Upper lobe of left lung (tissue), 6 donors: ENCODE data around the gene TP73. TPM values are rescaled to one million over a fixed set of nuclear protein-coding genes. Genes with fewer than 3 reads are reported as not detected.

Experiments
- ATAC-seq, 2 donors: fragments of 200-7000 bp; cut with Tn5 transposase; one replicate each; pipeline ENCODE4 v1.9.1; 2022; ENCODE audit warnings: mild to moderate bottlenecking in 2 of 2, moderate library complexity in 2 of 2; ENCODE audit not compliant: low FRiP score in 2 of 2
- DNase-seq, 2 donors: peaks; one replicate each; pipeline ENCODE4 v3.0.0-alpha.2; 2019 to 2020
- H3K27ac ChIP-seq, 4 donors: fragments of 200-600 bp; sonication (generic); one replicate each; pipeline ENCODE4 v1.5.1; 2016 to 2019
- H3K27me3 ChIP-seq, 4 donors: fragments of 200-600 bp; sonication (generic); one replicate each; pipeline ENCODE4 v1.5.1; 2017 to 2019
- H3K36me3 ChIP-seq, 4 donors: fragments of 200-600 bp; sonication (generic); one replicate each; pipeline ENCODE4 v1.5.1; 2016 to 2019
- H3K4me1 ChIP-seq, 4 donors: fragments of 200-600 bp; sonication (generic); one replicate each; pipeline ENCODE4 v1.5.1; 2018 to 2019
- H3K4me3 ChIP-seq, 4 donors: fragments of 200-600 bp; sonication (generic); one replicate each; pipeline ENCODE4 v1.5.1; 2017 to 2019; ENCODE audit warnings: mild to moderate bottlenecking in 2 of 4, moderate library complexity in 1 of 4
- H3K9me3 ChIP-seq, 4 donors: fragments of 200-600 bp; sonication (generic); one replicate each; pipeline ENCODE4 v1.5.1; 2018 to 2019
- CTCF ChIP-seq, 6 experiments: fragments of 450-650 bp in 4 of 6; fragments of 200-600 bp in 2 of 6; sonication (generic) in 2 of 6; IDR thresholded peaks; one replicate each; pipeline ENCODE4 v1.5.1; 2016 to 2019; ENCODE audit warnings: antibody characterized with exemption in 6 of 6
- EP300 ChIP-seq, 4 donors: sonication (generic); formaldehyde crosslinking; IDR thresholded peaks; one replicate each; pipeline ENCODE4 v1.5.1; 2017; ENCODE audit warnings: antibody characterized with exemption in 4 of 4, control low read depth in 2 of 4
- POLR2A ChIP-seq, 4 donors: fragments of 450-650 bp; IDR thresholded peaks; one replicate each; pipeline ENCODE4 v1.5.1; 2016 to 2017; ENCODE audit warnings: antibody characterized with exemption in 4 of 4, mild to moderate bottlenecking in 2 of 4
- POLR2AphosphoS5 ChIP-seq, 2 donors: sonication (generic); formaldehyde crosslinking; IDR thresholded peaks; one replicate each; pipeline ENCODE4 v1.5.1; 2017; ENCODE audit warnings: antibody characterized with exemption in 2 of 2
- WGBS, 2 donors: methylation state at CpG; one replicate each; pipeline ENCODE4 v1.1.5; 2017 to 2018; 5-methylcytosine and 5-hydroxymethylcytosine counted together
- total RNA-seq, 6 donors: library from RNA; depleted of rRNA in 4 of 6; stranded (reverse); fragments of >200 nt in 4 of 6; gene quantifications; one replicate each; pipeline versions ENCODE4 v1.1.0 to v1.2.1, GENCODE V29; 2016 to 2021
- donor health status: DM: no; HTN: no; CAD: no; lungs with moderate emphysema.
- donor health status: DM: no; HTN: yes; CAD: no; lungs with severe emphysema.

The TP73 gene
- total RNA-seq, 6 donors from 2014 or later, result 0.77 to 9.8 (median 4.1) TPM

GRCh38 chr1:3638027-3638426 lies 14.3 kb upstream of the TP73 start:
- Histone ChIP-seq H3K4me3 (no peak overlapping the region), H3K27me3 (no peaks in the 10 kb centered on the region), H3K36me3 (peaks cover 13 to 83% (median 59%) of the 10 kb centered on the region in 4 donors), H3K4me1 (no peaks in the 10 kb centered on the region), H3K27ac (no peak overlapping the region), H3K9me3 (no peaks in the 10 kb centered on the region)
- DNase-seq (peak in 1 of 2 donors; percentile 66), ATAC-seq (no peak)
- TF ChIP-seq CTCF (IDR thresholded peaks at IDR 0.05) (no peak), POLR2A (IDR thresholded peaks at IDR 0.05) (no peak), POLR2AphosphoS5 (IDR thresholded peaks at IDR 0.05) (no peak), EP300 (IDR thresholded peaks at IDR 0.05) (no peak)
- 92 to 98% methylated on average over 8 to 12 of the region's 12 CpGs for WGBS, 2 donors

- Histone ChIP-seq H3K27me3 (no peaks in the 10 kb centered on the region), H3K4me3 (no peak overlapping the region), H3K4me1 (no peaks in the 10 kb centered on the region), H3K36me3 (peaks cover 13 to 81% (median 58%) of the 10 kb centered on the region in 4 donors), H3K9me3 (no peaks in the 10 kb centered on the region), H3K27ac (no peak overlapping the region)
- WGBS, 2 donors, result 93 to 97% methylated on average over 15 of the region's 15 CpGs
- ATAC-seq, result no peak
- TF ChIP-seq CTCF (IDR thresholded peaks at IDR 0.05) (no peak), EP300 (IDR thresholded peaks at IDR 0.05) (no peak), POLR2AphosphoS5 (IDR thresholded peaks at IDR 0.05) (no peak), POLR2A (IDR thresholded peaks at IDR 0.05) (no peak)
- no peak for DNase-seq
Observed at GRCh38 chr1:3638676-3639075, 13.6 kb upstream of the TP73 start.

- Histone ChIP-seq H3K4me3 (no peak overlapping the region), H3K27ac (no peak overlapping the region), H3K36me3 (peaks cover 13 to 75% (median 53%) of the 10 kb centered on the region in 4 donors), H3K4me1 (no peaks in the 10 kb centered on the region), H3K27me3 (no peaks in the 10 kb centered on the region), H3K9me3 (no peaks in the 10 kb centered on the region)
- TF ChIP-seq CTCF (IDR thresholded peaks at IDR 0.05) (no peak), POLR2A (IDR thresholded peaks at IDR 0.05) (no peak), EP300 (IDR thresholded peaks at IDR 0.05) (no peak), POLR2AphosphoS5 (IDR thresholded peaks at IDR 0.05) (no peak)
- DNase-seq, result peak in 1 of 2 donors; percentile 61
- 86 to 93% methylated on average over 11 to 23 of the region's 23 CpGs for WGBS, 2 donors
- peak; percentile 11 to 23 for ATAC-seq
Observed at GRCh38 chr1:3639397-3639911, 12.9 kb upstream of the TP73 start.

GRCh38 chr1:3640121-3640837 lies 12.0 kb upstream of the TP73 start:
- Histone ChIP-seq H3K9me3 (no peaks in the 10 kb centered on the region), H3K4me3 (no peak overlapping the region), H3K4me1 (no peaks in the 10 kb centered on the region), H3K27ac (no peak overlapping the region), H3K36me3 (peaks cover 11 to 73% (median 52%) of the 10 kb centered on the region in 4 donors), H3K27me3 (no peaks in the 10 kb centered on the region)
- DNase-seq (peak in 1 of 2 donors; percentile 64), ATAC-seq (no peak)
- TF ChIP-seq POLR2AphosphoS5 (IDR thresholded peaks at IDR 0.05) (no peak), EP300 (IDR thresholded peaks at IDR 0.05) (no peak), CTCF (IDR thresholded peaks at IDR 0.05) (no peak), POLR2A (IDR thresholded peaks at IDR 0.05) (no peak)
- WGBS, 2 donors, result 91 to 94% methylated on average over 4 to 33 of the region's 36 CpGs
